GM23248 (cell line): ENCODE data around the gene FKBP4.

Experiments
- EZH2 ChIP-seq: fragments of 200-600 bp; sonication (generic); IDR thresholded peaks from 2 replicates; pipeline ENCODE4 v1.6.1; 2018; ENCODE audit warnings: antibody characterized with exemption, mild to moderate bottlenecking; ENCODE audit not compliant: insufficient read depth, poor library complexity, severe bottlenecking
- EZH2phosphoT487 ChIP-seq: fragments of 200-600 bp; sonication (generic); IDR thresholded peaks from 2 replicates; pipeline ENCODE4 v1.6.1; 2018; ENCODE audit warnings: antibody characterized with exemption, moderate library complexity, mild to moderate bottlenecking, low read depth; ENCODE audit not compliant: insufficient read depth

DNA sequence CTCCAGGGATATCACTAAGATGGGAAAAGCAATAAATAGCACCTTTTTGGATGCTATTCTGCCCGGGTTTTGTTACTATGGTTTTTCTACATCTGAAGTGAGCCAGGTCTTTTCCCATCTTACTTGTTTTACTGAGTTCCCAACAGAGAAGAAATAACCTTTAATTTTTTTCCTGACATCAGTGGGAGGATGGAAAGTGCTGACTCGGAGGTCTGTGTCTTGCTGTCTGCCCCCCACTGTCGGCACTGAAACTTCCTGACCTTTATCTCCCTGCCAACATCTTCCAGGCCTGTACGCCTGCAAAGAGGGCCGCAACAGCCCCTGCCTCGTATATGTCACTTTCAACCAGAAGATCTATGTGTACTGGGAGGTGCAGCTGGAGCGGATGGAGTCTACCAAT is 28.7 kb downstream of the FKBP4 start:
- TF ChIP-seq EZH2 (no peak), EZH2phosphoT487 (no peak)
